ENCODE data around the gene ARF6.
"Not testable (repeated sequence)": the region's sequence is repeated elsewhere in the genome, so short reads cannot be mapped to it uniquely, and the experiment has no call there.

ARF6 gene

GRCh38 chr14:49898485-49898884, 5.6 kb downstream of the ARF6 start:
- DNase-seq (ENCODE audit: low read depth, low spot score): no peak
- H3K4me3 ChIP-seq (ENCODE audit: low read length): no peak overlapping the region

GRCh38 chr14:49900973-49901372, 8.1 kb downstream of the ARF6 start:
- no peak for DNase-seq (ENCODE audit: low read depth, low spot score)
- H3K4me3 ChIP-seq (ENCODE audit: low read length): no peak overlapping the region

GRCh38 chr14:49902679-49903246, 9.9 kb downstream of the ARF6 start:
- not testable (repeated sequence) for H3K4me3 ChIP-seq (ENCODE audit: low read length); DNase-seq (ENCODE audit: low read depth, low spot score)

GRCh38 chr14:49904270-49904669, 11.4 kb downstream of the ARF6 start:
- no peak for DNase-seq (ENCODE audit: low read depth, low spot score)
- H3K4me3 ChIP-seq (ENCODE audit: low read length): no peak overlapping the region

DNA sequence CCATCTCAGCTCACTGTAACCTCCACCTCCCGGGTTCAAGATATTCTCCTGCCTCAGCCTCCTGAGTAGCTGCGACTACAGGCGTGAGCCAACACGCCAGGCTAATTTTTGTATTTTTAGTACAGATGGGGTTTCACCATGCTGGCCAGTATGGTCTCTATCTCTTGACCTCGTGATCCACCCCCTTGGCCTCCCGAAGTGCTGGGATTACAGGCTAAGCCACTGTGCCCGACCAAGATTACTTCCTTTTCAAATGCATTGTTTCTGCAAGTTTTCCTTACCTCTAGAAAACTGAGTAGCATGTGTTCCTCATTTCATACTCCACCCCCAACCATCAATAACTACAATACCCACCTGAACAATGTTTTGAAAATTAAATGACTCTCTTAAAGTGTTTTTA, 13.1 kb downstream of the ARF6 start:
- no peak overlapping the region for H3K4me3 ChIP-seq (ENCODE audit: low read length)
- DNase-seq (ENCODE audit: low read depth, low spot score): no peak

GRCh38 chr14:49907186-49907585, 14.3 kb downstream of the ARF6 start:
- no peak for DNase-seq (ENCODE audit: low read depth, low spot score)
- no peak overlapping the region for H3K4me3 ChIP-seq (ENCODE audit: low read length)

DNA sequence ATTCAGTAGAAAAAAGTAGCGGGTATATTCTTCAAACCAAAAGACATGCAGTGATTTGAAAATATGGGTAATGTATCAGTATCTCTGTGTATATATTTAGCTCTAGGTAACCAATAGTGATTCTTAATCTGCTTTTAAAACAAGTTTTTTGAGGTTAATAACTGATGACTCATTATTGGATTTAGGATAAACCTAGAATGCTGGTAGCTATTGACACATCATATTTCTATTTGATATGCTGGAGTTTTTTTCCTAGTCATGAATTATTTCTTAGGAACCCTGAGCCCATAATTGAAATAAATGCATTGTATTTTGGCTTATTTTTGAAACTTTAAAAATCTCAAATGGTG, 15.5 kb downstream of the ARF6 start:
- H3K4me3 ChIP-seq (ENCODE audit: low read length): no peak overlapping the region
- DNase-seq (ENCODE audit: low read depth, low spot score): no peak

- no peak overlapping the region for H3K4me3 ChIP-seq (ENCODE audit: low read length)
- no peak for DNase-seq (ENCODE audit: low read depth, low spot score)
Measured at GRCh38 chr14:49909016-49909415, 16.1 kb downstream of the ARF6 start.

GRCh38 chr14:49915085-49915484, 22.2 kb downstream of the ARF6 start:
- DNase-seq (ENCODE audit: low read depth, low spot score): no peak
- no peak overlapping the region for H3K4me3 ChIP-seq (ENCODE audit: low read length)

- no peak for DNase-seq (ENCODE audit: low read depth, low spot score)
- H3K4me3 ChIP-seq (ENCODE audit: low read length): no peak overlapping the region
Measured at GRCh38 chr14:49918706-49919105, 25.8 kb downstream of the ARF6 start.

- H3K4me3 ChIP-seq (ENCODE audit: low read length): no peak overlapping the region
- no peak for DNase-seq (ENCODE audit: low read depth, low spot score)
Measured at GRCh38 chr14:49919825-49920659, 27.2 kb downstream of the ARF6 start.

DNA sequence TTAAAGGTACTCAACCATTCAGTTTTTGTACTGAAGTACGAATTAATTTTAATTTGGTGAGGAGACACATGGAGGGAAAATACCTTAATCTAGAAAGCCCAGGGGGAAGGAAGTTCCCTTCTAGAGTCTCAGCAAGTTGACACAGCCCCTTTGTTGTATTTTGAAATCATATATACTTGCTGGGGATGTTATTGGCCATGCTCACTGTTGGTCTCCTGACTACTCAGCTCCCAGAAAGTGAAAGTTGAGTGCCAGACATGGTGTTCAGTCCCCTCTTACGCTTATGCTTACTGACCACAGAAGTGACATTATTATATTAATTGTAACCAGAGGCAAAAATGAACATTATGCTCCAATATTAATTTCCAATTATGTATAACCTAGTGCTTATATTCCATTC, 28.1 kb downstream of the ARF6 start:
- no peak for DNase-seq (ENCODE audit: low read depth, low spot score)
- no peak overlapping the region for H3K4me3 ChIP-seq (ENCODE audit: low read length)

DNA sequence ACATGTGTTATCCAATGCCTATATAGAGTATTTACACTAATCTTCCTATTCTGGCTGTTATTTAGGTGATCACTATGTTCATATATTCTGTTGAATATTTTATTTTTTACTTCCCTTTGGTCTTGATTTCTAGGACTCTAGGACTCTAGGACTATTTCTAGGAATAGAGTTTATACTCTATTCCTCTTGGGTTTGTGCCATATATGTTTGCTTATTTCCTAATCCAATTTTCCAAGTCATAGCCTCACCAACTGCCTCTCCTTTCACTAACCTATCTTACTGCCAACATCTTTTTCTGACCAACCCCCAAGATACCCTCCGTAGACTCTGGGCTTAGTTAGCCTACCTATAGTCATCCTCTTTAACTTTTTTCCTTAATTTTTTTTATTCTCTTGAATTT, 28.5 kb downstream of the ARF6 start:
- no peak for DNase-seq (ENCODE audit: low read depth, low spot score)
- no peak overlapping the region for H3K4me3 ChIP-seq (ENCODE audit: low read length)

DNA sequence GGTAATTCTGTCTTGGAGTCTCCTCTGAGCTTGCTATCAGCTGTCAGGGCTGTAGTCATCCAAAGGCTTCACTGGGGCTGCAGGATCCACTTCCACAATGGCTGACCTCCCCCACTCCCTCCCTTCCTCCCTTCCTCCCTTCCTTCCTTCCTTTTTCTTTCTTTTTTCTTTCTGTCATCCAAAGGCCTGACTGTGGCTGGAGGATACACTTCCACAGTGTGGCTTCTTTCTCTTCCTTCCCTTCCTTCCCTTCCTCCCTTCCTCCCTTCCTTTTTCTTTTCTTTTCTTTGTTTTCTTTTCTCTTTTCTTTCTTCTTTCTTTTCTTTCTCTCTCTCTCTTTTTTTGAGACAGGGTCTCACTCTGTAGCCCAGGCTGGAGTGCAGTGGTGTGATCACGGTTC, 30.6 kb downstream of the ARF6 start:
- DNase-seq (ENCODE audit: low read depth, low spot score): no peak
- H3K4me3 ChIP-seq (ENCODE audit: low read length): no peak overlapping the region

DNA sequence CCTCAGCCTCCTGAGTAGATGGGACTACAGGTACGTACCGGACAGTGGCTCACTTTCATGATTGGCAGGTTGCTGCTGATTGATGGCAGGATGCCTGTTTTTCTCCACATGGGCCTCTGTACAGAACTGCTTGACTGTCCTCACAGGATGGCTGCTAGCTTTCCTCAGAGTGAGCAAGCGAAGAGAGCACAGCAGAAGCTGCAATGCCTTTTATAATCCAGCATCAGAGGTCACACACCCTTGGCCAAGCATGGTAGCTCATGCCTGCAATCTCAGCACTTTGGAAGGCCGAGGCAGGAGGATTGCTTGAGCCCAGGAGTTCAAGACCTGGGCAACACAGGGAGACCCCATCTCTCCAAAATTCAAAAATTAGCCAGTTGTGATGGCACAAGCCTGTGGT, 31.0 kb downstream of the ARF6 start:
- H3K4me3 ChIP-seq (ENCODE audit: low read length): no peak overlapping the region
- no peak for DNase-seq (ENCODE audit: low read depth, low spot score)

DNA sequence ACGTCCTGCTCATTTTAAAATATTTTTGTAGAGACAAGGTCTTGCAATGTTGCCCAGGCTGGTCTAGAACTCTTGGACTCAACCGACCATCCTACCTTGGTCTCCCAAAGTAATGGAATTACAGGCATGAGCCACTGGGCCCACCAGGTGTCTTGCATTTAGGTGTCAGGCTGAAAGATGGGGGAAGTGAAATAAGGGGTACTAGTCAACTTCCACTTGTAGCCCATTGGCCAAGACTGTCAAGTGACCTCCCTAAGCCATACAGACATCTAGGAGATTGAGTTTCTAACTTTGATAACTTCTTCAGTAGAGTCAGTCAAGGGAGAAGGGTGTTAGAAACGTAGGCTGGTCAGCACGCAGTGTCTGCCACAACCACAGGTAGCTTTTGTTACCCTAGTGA, 32.0 kb downstream of the ARF6 start:
- no peak for DNase-seq (ENCODE audit: low read depth, low spot score)
- H3K4me3 ChIP-seq (ENCODE audit: low read length): no peak overlapping the region

GRCh38 chr14:49926803-49927202, 33.9 kb downstream of the ARF6 start:
- no peak for DNase-seq (ENCODE audit: low read depth, low spot score)
- H3K4me3 ChIP-seq (ENCODE audit: low read length): no peak overlapping the region

GRCh38 chr14:49928015-49928414, 35.1 kb downstream of the ARF6 start:
- DNase-seq (ENCODE audit: low read depth, low spot score): no peak
- H3K4me3 ChIP-seq (ENCODE audit: low read length): no peak overlapping the region

DNA sequence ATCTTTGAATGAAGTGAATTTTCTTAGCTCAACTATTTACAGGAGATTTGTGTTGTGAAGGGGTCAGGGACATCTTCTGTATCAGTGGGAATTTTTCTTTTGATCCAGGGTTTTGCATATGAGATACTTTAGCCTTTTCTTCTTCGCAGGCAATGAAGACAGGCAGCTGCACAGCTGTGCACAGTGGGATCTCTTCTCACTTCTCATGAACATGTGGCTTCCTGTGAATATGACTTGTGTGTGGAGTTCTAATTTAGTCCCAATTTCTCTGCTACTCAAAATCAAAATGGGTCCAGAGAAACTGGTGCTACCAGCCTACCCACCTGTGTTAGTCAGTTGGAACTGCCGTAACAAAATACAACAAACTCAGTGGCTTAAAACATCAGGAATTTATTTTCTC, 37.8 kb downstream of the ARF6 start:
- H3K4me3 ChIP-seq (ENCODE audit: low read length): no peak overlapping the region
- DNase-seq (ENCODE audit: low read depth, low spot score): no peak

GRCh38 chr14:49931523-49931922, 38.6 kb downstream of the ARF6 start:
- no peak overlapping the region for H3K4me3 ChIP-seq (ENCODE audit: low read length)
- DNase-seq (ENCODE audit: low read depth, low spot score): no peak

DNA sequence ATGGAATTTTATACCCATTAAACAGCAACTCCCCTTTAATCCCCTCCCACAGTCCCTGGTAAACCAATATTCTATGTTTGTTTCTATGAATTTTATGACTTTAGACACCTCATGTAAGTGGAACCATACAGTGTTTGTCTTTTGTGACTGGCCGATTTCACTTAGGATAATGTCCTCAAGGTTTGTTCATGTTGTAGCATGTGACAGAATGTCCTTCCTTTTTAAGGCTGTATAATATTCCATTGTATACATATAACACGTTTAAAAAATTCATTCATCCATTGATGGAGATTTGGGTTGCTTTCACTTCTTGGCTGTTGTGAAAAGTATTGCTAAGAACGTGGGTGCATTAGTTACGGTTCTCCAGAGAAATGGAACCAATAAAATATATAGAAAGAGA, 40.2 kb downstream of the ARF6 start:
- H3K4me3 ChIP-seq (ENCODE audit: low read length): no peak overlapping the region
- no peak for DNase-seq (ENCODE audit: low read depth, low spot score)
